Measurements from ENCODE around the gene GNB1.

DNA sequence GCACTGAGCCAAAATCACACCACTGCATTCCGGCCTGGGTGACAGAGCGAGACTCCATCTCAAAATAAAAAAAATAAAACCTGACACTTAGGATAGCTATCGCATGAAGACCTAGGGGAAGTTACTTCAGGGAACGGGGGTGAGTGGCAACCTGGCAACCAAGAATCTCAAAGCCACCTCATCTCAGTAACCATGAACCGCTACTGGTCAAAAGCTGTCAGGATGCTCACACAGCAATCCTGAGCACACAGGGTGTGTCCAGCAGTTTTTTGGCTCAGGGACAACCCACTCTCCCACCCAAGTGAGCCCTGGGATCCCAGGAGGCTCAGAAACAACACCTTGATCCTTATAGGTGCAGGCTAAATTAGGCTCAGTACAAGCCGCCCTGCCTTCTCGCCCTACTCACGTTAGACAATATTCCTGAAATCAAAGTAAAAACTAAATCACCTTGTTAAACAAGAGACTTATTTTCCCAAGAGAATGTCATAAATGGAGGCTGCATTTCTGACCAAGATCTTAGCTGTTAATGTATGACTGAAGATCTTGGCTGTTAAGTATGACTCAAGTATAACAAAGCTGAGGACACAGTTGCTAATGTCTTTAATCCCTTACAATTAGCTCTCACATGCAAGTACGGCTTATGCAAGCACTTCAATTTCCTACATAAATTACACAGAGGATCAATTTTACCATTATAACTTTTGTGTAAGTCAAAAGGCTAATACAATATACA lies 64.4 kb downstream of the GNB1 start:
- TF ChIP-seq EZH2 (IDR thresholded peaks at IDR 0.05; ENCODE audit: borderline replicate concordance, low read depth, low read length) (no peak), SREBF1 (IDR thresholded peaks at IDR 0.05; ENCODE audit: borderline replicate concordance, low read depth, low read length) (no peak), GTF2F1 (IDR thresholded peaks at IDR 0.05; ENCODE audit: low read depth, low read length) (no peak), ZNF431 (CRISPR knock-in tag; IDR thresholded peaks at IDR 0.05) (no peak), EGR1 (conservative IDR thresholded peaks at IDR 0.05) (no peak)
- TF ChIP-seq, protein P1, sequence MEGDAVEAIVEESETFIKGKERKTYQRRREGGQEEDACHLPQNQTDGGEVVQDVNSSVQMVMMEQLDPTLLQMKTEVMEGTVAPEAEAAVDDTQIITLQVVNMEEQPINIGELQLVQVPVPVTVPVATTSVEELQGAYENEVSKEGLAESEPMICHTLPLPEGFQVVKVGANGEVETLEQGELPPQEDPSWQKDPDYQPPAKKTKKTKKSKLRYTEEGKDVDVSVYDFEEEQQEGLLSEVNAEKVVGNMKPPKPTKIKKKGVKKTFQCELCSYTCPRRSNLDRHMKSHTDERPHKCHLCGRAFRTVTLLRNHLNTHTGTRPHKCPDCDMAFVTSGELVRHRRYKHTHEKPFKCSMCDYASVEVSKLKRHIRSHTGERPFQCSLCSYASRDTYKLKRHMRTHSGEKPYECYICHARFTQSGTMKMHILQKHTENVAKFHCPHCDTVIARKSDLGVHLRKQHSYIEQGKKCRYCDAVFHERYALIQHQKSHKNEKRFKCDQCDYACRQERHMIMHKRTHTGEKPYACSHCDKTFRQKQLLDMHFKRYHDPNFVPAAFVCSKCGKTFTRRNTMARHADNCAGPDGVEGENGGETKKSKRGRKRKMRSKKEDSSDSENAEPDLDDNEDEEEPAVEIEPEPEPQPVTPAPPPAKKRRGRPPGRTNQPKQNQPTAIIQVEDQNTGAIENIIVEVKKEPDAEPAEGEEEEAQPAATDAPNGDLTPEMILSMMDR (IDR thresholded peaks at IDR 0.05 in 2 of 3, conservative IDR thresholded peaks at IDR 0.05 in 1 of 3; ENCODE audit: insufficient read depth in 2 of 3, low read depth in 1 of 3, low read length in 3 of 3), result no peak
- TF ChIP-seq, protein P2, sequence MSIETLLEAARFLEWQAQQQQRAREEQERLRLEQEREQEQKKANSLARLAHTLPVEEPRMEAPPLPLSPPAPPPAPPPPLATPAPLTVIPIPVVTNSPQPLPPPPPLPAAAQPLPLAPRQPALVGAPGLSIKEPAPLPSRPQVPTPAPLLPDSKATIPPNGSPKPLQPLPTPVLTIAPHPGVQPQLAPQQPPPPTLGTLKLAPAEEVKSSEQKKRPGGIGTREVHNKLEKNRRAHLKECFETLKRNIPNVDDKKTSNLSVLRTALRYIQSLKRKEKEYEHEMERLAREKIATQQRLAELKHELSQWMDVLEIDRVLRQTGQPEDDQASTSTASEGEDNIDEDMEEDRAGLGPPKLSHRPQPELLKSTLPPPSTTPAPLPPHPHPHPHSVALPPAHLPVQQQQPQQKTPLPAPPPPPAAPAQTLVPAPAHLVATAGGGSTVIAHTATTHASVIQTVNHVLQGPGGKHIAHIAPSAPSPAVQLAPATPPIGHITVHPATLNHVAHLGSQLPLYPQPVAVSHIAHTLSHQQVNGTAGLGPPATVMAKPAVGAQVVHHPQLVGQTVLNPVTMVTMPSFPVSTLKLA (conservative IDR thresholded peaks at IDR 0.05), result no peak
- TF ChIP-seq, protein P3, sequence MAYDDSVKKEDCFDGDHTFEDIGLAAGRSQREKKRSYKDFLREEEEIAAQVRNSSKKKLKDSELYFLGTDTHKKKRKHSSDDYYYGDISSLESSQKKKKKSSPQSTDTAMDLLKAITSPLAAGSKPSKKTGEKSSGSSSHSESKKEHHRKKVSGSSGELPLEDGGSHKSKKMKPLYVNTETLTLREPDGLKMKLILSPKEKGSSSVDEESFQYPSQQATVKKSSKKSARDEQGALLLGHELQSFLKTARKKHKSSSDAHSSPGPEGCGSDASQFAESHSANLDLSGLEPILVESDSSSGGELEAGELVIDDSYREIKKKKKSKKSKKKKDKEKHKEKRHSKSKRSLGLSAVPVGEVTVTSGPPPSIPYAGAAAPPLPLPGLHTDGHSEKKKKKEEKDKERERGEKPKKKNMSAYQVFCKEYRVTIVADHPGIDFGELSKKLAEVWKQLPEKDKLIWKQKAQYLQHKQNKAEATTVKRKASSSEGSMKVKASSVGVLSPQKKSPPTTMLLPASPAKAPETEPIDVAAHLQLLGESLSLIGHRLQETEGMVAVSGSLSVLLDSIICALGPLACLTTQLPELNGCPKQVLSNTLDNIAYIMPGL (CRISPR knock-in tag; IDR thresholded peaks at IDR 0.05), result no peak
